CD4-positive, alpha-beta T cell treated with Interleukin-6 for 4 hours (primary cell): Measurements from ENCODE around the gene G3BP1.
"Not testable (repeated sequence)": the region's sequence is repeated elsewhere in the genome, so short reads cannot be mapped to it uniquely, and the experiment has no call there.

ENCODE experiments used
- DNase-seq: peaks from one replicate; pipeline ENCODE4 v3.0.0-alpha.2; 2020; ENCODE audit warnings: mixed read lengths

Gene G3BP1

DNA sequence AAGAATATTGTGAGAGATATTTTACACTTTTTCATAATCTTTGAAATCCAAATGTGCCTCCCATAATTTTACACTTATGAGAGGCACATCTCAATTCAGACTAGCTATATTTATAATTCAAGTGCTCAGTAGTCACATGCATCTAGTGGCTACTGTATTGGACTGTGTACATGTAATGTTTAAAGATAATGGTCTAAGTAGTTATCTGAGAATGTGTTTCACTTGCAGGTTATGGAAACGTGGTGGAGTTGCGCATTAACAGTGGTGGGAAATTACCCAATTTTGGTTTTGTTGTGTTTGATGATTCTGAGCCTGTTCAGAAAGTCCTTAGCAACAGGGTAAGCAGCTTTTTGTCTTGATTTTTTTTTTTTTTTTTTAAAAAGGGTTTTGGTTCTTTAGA lies 28.8 kb downstream of the G3BP1 start:
- DNase-seq: no peak

DNA sequence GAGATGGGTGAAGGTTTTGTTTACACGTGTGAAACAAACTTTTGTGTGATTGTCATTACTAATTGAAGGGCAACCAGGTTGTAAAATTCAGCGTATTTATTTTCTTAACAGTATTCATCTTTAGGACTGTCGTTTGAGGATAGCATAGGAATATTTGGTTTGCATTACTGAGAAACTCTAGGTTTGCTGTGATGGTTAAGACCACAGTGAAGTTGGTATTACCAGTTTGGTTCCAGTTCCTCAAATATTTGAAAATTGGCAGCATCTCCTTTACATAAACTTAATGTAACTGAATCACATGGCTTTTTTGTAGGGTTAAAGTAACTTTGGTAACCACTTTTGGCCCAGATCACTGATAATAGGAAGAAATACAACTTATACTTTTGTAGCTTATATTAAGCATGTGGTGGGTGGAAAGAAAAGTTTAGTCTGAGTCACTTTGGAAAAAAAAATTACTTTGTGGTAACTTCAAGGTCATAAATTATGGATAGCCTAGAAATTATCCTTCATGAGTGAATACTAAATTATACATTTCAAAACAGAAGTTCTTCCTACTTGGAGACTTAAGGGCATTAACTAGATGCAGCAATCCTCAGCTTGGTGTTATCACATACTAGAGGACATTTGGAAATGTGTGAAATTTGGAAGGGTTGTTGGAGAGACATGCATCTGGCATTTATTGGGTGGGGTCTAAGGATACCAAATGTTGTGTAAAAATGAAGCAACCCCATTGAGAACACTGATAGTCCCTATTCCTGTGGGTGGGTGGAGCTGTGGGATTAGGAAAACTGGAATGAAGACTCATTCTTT lies 33.9 kb downstream of the G3BP1 start:
- no peak for DNase-seq

DNA sequence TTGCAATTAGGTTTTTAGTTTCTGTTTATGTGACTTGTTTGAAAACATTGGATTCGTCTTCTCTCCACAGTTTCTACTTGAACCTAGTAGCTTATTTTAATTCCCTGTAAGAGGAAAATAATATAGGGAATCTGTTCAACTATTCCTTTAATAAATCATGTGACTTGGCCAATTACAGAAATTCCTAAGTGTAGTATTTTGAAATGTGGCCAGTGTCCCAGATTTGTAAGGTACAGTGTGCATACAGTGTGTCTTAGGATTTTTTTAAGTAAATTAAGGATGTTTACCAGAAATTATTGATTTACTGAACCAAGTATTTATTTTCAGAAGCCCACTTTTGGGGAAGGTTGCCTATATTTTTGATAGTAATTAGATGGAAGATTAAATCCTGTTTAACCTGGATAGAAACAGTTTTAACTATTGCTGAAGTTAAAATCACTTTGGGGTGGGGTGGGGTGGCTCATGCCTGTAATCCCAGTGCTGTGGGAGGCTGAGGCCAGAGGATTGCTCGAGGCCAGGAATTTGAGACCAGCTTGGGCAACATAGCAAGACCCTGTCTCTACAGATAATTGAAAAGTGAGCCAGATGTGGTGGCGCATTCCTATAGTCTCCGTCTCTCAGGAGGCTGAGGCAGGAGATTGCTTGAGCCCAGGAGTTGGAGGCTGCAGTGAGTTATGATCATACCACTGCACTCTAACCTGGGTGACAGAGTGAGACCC lies 36.9 kb downstream of the G3BP1 start:
- DNase-seq: no peak

DNA sequence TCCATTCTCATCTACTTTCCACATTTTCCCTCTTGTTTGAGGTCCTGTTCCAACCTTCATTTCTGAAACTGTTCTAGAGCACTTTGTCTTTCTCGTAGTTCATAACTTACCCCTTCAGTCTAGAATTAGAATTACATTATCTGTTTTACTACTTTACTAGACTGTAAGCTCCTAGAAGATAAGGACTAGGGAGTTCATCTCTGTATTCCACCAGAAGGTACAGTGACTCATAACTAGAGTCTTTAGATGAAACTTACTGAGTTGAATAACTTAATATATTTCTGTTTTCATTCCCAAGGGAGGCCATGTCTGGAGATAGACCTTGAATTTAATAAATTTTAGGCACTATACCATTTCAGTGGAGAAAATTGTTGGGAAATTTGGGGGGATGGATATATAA lies 38.7 kb downstream of the G3BP1 start:
- DNase-seq: no peak

DNA sequence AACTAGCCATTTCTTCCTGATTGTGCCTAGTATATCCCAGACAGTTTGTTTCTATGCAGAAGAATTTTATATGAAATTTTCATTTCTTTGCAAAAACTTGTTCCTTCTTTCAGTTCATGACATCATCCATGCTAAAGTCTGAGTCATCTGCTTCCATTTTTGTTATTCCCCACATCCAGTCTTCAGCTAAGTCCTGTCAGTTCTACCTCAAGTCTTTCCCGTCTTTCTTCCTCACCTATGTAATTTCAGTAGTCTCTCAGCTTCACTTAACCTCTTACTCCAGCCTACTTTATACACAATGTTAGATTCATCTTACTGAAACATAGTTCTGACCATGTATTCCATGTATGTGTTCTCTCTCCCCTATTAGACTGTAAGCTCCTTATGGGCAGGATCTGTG lies 39.1 kb downstream of the G3BP1 start:
- DNase-seq: no peak

DNA sequence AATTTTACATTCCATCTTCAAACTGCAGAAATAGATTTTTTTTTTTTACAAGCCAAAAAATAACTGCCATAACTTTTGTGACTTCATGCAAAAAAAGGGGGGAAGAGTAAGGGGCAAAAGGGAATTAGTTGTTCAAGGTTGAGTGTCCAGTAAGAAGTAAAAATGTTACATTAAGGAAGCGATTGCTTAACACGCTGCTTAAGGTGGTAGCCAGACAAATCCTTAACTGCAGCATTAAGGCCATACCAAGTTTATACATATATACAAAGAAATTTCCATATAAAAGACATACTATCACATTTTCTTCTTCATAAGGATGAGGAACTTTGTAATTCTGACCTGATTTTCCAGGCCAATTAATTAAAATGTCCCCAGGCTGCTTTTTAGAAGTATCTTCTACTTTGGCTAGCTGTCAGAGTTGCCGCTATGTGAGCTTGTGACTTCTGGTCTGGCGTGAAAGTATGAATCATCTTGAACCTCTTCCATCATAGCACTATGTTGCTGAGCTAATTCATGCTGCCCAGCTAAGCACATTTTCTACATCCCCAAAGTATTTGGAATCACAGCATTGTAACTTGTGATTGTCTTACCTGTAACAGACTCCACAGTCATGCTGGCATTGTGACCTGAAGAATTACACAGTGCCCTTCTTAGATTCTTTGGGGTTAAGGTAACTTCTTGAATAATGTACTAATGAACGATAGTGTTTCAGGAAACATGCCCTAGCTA lies 40.0 kb downstream of the G3BP1 start:
- no peak for DNase-seq

DNA sequence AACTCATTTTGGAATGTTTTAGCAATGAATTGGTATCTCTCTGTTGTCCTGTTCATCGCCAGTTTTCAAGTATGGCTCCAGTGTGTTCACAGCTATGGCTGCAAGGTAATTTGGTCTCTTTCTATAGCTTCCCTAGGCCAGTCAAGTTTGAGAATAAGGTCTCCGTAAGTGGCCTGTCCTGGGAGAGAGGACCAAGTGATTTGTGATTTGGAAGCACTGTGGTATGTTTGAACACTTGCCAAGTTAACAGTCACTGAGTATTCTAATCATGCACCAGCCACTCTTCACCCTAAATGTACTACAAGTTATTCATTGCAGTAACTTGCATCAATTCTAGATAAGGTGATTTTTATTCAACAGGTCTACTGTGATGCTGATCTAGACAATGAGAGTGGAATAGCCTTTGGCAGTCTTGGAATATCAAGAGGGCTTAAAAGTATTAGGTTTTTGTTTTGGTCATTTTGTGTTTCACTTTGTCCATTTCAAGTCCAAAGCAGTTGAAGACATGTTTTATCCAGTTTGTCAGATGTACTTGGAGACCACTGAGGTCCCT lies 41.1 kb downstream of the G3BP1 start:
- DNase-seq: no peak

DNA sequence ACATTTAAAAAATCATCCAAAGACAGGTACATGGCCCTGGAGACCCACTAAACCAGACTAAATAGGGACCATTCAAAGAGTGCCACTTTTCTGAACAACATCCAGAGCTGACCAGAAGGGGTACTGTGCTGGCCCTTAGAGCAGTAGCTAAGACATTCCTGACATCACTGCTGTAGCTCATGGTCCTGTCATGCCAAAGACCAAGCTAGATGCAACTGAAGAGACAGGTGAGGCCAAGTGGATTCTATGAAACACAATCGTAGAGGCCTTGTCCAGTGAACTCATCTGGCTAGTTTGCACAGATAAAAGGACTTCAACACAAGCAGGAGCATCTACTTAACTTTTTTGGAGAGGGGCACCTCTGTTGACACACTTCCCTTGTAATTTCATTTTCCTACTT lies 43.3 kb downstream of the G3BP1 start:
- DNase-seq: no peak

DNA sequence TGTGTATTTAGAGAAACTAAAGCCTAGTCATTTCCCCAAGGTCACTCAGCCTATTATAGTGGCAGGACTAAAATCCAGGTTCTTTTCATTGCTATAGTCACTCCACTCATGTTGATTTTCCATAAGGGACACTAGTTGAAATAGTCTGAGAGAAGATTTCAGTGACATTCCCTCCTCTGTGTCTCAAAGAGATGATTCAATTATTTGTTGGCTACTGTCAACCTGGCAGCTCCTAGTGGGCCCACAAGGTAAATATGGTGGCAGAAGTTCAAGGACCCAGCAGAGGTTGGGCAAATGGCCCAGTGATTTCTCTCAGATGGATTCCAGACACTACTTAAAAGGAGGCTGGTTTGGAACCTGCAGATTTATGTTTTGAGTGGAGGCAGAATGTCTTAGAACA lies 48.1 kb downstream of the G3BP1 start:
- DNase-seq: no peak

DNA sequence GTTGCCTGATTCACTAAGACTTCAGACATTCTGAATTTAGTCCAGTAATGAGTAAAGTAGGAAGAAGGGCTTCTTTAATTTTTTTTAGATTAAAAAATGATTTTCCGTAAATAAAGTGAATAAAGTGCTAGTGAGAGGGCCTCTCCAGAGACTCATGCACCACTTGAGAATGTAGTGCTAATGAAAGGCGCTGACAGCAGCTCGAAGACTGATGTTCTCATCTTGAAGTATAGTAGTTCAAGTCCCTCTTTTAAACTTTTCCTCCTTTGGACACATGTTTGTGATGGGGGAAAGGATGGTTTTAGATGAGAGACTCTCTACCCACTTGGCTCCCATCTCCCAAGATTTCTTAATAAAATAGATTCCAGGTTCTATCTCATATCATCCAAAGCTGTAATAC lies 48.5 kb downstream of the G3BP1 start:
- no peak for DNase-seq

DNA sequence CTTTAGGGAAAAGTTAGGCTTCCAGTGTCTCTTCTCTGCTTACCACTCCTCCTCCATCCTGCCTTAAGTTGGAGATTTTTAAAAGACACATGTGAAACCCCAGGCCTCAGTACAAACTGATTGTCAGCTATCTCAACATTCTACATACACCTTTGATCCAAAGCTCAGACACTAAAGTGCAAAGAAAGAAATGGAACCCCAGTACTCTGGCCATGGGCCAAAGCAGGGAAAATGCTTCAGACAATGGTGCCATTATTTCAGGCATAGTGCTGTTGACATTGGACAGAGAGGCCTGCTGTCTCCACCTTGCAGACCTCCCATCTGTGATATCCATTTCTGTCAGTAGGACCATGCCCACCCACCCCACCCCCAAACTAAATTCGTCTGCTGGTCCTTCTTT lies 49.1 kb downstream of the G3BP1 start:
- DNase-seq: no peak

DNA sequence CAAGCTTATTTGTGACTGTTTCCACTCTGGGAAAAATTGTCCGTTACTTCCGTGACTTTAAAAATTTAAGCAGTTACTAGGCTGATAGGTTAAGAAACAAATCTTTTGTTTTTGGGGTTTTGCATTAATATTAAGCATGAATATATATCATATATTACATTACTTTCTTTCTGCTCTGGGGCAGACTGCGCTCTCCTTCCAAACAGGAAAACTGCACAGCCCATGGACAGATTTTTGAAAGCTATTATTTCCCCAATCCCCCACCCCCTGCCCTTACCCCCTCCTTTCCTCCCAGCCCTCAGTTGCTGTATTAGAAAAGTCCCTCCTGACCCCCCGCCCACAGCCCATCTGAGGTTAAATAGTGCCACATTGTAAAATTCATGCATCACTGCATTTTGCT lies 50.4 kb downstream of the G3BP1 start:
- DNase-seq: no peak

DNA sequence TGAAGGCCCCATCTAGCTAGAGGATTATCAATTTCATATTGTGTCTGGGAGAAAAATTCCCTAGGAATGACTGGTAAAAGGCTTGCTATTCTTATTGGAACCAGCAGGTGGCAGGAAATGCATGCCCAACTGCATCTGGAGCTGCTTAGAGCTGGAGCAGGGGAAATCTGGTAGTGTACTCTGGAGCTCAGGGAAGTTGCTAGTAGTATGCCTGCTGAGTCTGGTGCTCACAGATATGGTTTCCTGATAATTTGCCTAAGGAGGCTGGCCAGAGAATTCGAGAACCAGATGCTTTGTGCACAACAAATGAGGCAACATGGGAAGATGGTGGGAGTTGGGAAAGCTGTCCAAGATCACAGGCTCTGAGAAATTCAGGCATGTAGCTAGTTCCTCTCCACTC lies 53.7 kb downstream of the G3BP1 start:
- peak; percentile 37 for DNase-seq

DNA sequence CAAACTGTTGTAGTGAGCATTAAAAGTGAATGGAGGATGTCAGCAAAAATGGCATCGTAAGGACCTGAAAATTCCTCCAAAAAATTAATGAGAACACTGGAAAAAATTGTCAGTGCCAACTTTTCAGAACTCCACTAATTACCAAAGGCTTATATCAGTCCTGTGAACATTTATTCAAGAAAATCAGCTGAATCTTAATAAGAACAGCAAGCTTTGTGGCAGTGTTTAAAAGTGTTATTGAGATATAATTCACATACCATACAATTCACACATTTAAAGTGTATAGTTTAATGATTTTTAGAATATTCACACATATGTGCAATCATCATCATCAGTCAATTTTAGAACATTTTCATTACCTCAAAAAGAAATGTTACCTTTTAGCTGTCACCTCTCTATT lies 57.6 kb downstream of the G3BP1 start:
- no peak for DNase-seq

DNA sequence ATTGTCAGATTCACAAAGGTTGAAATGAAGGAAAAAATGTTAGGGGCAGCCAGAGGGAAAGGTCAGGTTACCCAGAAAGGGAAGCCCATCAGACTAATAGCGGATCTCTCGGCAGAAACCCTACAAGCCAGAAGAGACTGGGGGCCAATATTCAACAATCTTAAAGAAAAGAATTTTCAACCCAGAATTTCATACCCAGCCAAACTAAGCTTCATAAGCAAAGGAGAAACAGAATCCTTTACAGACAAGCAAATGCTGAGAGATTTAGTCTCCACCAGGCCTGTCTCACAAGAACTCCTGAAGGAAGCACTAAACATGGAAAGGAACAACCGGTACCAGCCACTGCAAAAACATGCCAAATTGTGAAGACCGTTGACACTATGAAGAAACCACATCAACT lies 61.1 kb downstream of the G3BP1 start:
- not testable (repeated sequence) for DNase-seq

DNA sequence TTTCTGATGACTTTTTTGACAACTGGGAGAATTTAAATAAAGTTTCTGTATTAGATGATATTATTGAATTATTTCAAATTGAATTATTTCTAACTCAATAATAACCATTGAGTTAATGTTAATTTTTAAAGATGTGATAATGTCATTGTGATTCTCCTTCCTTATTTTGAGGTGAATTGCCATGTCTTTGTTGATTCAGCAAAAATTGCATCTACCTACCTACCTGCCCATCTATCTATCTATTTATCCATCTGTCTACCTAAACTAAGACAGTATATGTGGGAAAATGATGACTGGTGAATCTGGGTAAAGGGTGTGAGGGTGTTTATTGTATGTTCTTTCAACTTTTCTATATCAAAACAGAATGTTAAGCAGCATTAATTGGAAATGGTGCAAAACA lies 75.0 kb downstream of the G3BP1 start:
- DNase-seq: no peak

DNA sequence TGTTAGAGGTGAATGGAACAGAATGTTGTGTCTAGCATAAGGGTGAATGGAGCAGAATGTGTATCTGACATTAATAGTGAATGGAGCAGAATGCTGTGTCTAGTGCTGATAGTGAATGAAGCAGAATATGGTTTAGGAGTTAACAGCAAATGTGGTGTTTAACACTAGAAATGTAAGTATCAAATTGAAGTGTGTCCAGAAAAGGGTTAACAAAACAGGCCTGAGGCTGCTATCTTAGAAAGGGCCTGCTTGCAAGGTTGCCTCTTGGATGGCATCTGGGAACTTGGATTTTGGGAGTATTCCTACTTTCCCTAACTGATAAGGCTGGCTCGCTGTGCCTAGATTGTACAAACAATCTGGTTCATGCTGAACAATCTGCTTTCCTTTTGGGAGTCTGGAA lies 76.1 kb downstream of the G3BP1 start:
- DNase-seq: no peak

DNA sequence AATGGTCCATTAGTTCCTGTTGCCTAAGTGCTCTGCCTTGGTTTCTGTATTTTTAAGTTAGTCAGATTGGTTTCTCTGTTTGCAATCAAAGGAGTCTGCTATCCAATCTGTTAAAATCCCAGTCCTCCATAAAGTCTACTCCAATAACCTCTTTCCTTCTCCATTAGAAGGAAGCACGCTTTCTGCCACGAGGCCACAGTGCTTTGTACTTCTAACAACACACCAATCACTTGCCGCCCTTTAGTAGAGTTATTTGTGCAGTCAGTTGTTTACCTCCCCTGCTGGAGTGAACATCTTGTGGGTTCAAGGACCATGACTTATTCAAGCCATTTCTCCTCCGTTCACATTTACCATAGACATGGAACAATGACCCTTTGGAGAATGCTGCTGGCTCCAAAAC lies 83.9 kb downstream of the G3BP1 start:
- DNase-seq: no peak

DNA sequence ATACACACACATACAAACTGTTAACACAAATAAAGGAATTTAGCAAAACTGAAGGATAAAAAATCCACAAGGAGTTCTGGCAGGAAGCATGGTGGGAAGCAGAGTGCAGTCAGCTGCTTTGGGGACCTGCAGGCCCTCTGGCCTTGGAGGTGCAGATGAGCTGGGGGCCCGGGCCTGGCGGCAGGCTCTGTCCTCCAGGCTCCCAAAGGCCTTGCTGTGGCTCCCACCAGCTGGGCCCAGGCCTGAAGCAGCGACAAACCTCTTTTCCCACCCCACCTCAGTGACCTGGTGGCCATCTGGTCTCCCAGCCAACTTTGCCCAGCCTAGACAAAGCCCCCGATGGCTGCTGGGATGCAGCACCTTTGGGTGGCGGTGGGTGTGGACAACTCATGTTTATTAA lies 85.1 kb downstream of the G3BP1 start:
- DNase-seq: no peak

DNA sequence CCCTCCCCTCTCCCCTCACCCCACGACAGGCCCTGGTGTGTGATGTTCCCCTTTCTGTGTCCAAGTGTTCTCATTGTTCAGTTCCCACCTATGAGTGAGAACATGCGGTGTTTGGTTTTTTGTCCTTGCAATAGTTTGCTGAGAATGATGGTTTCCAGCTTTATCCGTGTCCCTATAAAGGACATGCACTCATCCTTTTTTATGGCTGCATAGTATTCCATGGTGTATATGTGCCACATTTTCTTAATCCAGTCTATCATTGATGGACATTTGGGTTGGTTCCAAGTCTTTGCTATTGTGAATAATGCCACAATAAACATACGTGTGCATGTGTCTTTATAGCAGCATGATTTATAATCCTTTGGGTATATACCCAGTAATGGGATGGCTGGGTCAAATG lies 89.1 kb downstream of the G3BP1 start:
- DNase-seq: not testable (repeated sequence)
